Subcutaneous abdominal adipose tissue (tissue), 5 donors: ENCODE measurements around the gene KIF1B.

Experiments used
- H3K27ac ChIP-seq: one replicate; pipeline ENCODE4 v1.7.0; 2013; ENCODE audit warnings: low read depth, mild to moderate bottlenecking, inconsistent platforms, low read length, moderate library complexity
- H3K27me3 ChIP-seq, 5 donors: one replicate each; pipeline ENCODE4 v1.7.0; 2013; ENCODE audit warnings: low read length in 5 of 5, inconsistent platforms in 1 of 5; ENCODE audit not compliant: control insufficient read depth in 5 of 5, insufficient read depth in 4 of 5
- H3K36me3 ChIP-seq, 5 donors: one replicate each; pipeline ENCODE4 v1.7.0; 2013; ENCODE audit warnings: low read length in 5 of 5; ENCODE audit not compliant: control insufficient read depth in 5 of 5, insufficient read depth in 5 of 5
- H3K4me1 ChIP-seq, 5 donors: one replicate each; pipeline ENCODE4 v1.7.0; 2013; ENCODE audit warnings: low read length in 5 of 5, mild to moderate bottlenecking in 3 of 5, moderate library complexity in 1 of 5; ENCODE audit not compliant: control insufficient read depth in 5 of 5, insufficient read depth in 5 of 5
- H3K4me3 ChIP-seq, 5 donors: one replicate each; pipeline ENCODE4 v1.7.0; 2013; ENCODE audit warnings: low read length in 5 of 5, low read depth in 1 of 5
- H3K9ac ChIP-seq, 5 donors: one replicate each; pipeline ENCODE4 v1.7.0; 2013; ENCODE audit warnings: low read length in 5 of 5, mild to moderate bottlenecking in 4 of 5, moderate library complexity in 3 of 5
- H3K9me3 ChIP-seq, 5 donors: one replicate each; pipeline ENCODE4 v1.7.0; 2013; ENCODE audit warnings: low read length in 5 of 5; ENCODE audit not compliant: control insufficient read depth in 5 of 5
- donor health status: healthy.
- donor health status: healthy.
- donor health status: healthy.
- donor health status: healthy.
- donor health status: healthy.

The KIF1B gene

DNA sequence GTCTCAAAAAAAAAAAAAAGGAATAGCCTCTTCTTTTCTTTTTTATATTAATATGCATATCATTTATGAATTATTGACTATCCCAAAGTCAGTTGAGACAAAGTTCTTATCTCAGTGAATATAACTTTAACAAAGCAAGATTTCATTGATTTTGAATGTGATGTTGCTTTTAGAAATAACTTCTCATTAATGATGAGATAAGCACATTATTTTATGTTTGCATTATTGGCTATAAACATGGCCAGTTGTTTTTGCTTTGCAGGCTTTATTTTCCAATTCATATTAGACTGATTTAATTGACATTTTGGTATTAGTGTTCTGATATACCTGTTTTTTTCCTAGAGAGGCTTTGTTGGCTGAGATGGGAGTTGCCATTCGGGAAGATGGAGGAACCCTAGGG, 81.3 kb downstream of the KIF1B start:
- H3K27me3 ChIP-seq, result no peaks in the 10 kb centered on the region
- peaks cover 0 to 5% (median 2%) of the 10 kb centered on the region in 5 donors for H3K4me1 ChIP-seq
- peaks cover 41 to 83% (median 48%) of the 10 kb centered on the region in 5 donors for H3K36me3 ChIP-seq
- H3K27ac ChIP-seq, result peak overlapping the region; percentile 25
- H3K9ac ChIP-seq, result no peak overlapping the region
- no peak overlapping the region for H3K4me3 ChIP-seq
- H3K9me3 ChIP-seq, result no peaks in the 10 kb centered on the region

DNA sequence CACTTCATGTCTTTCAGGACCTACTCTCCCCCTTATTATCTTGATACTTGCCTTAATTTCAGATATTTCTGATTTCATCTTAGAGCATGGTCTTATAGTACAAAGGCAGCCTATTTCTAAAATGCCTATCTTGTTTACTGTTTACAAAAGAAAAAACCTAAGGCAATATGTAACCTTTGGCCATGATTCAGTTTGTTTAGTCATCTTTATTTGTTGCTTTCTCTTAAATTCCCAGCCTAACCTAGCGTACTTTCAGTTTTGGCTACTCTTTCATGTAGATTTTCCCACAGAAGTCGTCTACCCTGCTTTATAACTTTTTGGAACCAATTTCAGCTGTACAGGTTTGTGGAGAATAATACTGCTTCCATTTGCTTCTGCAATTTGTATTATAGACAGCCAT, 81.8 kb downstream of the KIF1B start:
- Histone ChIP-seq H3K9ac (no peak overlapping the region), H3K27me3 (no peaks in the 10 kb centered on the region), H3K9me3 (no peaks in the 10 kb centered on the region), H3K4me3 (no peak overlapping the region), H3K4me1 (peaks cover 0 to 5% (median 2%) of the 10 kb centered on the region in 5 donors), H3K27ac (peak overlapping the region; percentile 25), H3K36me3 (peaks cover 41 to 83% (median 52%) of the 10 kb centered on the region in 5 donors)

DNA sequence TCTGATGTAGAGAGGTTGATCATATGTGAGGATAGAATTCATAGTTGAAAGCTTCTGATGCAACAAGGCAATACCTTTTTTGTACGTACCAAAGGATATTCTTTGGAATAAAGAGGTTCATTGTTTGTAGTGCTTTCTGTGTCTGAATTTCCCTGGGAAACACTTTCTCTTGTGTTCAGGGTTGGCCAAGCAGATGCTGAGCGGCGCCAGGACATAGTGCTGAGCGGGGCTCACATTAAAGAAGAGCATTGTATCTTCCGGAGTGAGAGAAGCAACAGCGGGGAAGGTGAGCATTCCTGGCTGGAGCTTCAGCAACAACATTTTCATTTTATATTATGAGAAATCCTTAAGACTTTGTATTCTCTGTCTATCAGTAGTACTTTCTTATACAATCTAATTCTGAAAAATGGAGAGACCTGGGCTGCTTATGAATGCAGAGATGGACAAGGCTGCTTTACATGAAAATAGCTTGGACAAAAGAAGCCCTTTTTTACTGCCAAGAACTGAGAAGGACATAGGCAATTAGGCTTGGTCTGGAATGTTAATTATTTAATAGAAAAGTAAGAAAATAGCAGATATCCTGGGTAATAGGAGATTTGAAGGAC, 85.2 kb downstream of the KIF1B start:
- peaks cover 0 to 18% (median 12%) of the 10 kb centered on the region in 5 donors for H3K4me1 ChIP-seq
- no peaks in the 10 kb centered on the region for H3K27me3 ChIP-seq
- no peak overlapping the region for H3K27ac ChIP-seq
- peaks cover 41 to 71% (median 53%) of the 10 kb centered on the region in 5 donors for H3K36me3 ChIP-seq
- H3K9me3 ChIP-seq, result no peaks in the 10 kb centered on the region
- no peak overlapping the region for H3K9ac ChIP-seq
- H3K4me3 ChIP-seq, result no peak overlapping the region

DNA sequence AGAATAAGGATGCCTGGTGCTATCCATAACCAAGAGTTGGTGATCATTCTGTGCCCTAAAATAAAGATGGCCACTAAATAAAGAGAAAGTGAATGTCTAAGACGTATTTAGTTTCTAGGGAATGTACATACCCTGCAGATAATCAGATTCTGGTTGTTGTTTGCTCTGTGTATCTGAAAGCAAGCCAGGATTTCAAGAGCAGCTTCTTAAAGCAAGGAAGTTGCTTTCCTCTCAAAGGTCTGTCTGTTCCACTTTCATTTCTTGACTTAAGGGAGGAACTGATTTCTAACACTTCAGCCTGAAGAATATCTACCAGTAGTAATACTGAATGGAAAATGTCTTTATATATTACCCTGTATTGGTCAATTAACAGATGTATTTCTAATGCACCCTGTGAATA, 88.8 kb downstream of the KIF1B start:
- Histone ChIP-seq H3K9me3 (no peaks in the 10 kb centered on the region), H3K4me1 (peaks cover 0 to 18% (median 10%) of the 10 kb centered on the region in 5 donors), H3K27ac (no peak overlapping the region), H3K9ac (no peak overlapping the region), H3K27me3 (no peaks in the 10 kb centered on the region), H3K36me3 (peaks cover 40 to 59% (median 44%) of the 10 kb centered on the region in 5 donors), H3K4me3 (no peak overlapping the region)

DNA sequence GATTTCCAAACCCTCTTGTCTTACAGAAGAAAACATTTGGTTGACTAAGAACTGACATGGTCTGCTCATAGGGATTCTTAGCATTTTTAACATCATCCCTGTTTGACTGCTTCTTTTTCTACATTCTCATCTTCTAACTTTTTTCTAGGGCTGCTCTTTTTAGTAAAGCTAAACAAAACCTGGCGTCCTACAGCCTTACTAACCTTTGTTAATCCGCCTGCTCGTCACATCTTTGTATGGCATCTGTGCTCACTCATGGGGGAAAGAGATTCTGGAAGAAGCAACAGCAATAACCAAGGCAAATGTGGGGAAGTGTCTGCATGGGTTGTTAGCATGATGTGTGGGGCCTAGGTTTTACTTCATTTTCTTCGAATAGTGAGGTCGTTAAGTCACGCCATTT, 92.0 kb downstream of the KIF1B start:
- Histone ChIP-seq H3K9ac (no peak overlapping the region), H3K9me3 (no peaks in the 10 kb centered on the region), H3K27ac (no peak overlapping the region), H3K4me3 (no peak overlapping the region), H3K36me3 (peaks cover 28 to 43% (median 36%) of the 10 kb centered on the region in 5 donors), H3K27me3 (no peaks in the 10 kb centered on the region), H3K4me1 (peaks cover 0 to 17% (median 10%) of the 10 kb centered on the region in 5 donors)

DNA sequence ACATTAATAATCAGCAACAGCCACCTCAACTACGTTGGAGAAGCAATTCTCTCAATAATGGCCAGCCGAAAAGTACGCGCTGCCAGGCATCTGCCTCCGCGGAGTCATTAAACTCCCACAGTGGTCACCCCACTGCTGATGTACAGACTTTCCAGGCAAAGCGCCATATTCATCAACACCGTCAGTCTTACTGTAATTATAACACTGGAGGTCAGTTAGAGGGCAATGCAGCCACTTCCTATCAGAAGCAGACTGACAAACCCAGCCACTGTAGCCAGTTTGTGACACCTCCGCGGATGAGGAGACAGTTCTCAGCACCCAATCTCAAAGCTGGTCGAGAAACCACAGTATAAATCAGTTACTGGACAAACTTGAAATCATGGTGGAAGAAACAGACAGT, 93.9 kb downstream of the KIF1B start:
- H3K4me1 ChIP-seq, result peaks cover 0 to 21% (median 8%) of the 10 kb centered on the region in 5 donors
- H3K4me3 ChIP-seq, result no peak overlapping the region
- no peak overlapping the region for H3K9ac ChIP-seq
- no peaks in the 10 kb centered on the region for H3K27me3 ChIP-seq
- H3K36me3 ChIP-seq, result peaks cover 20 to 42% (median 28%) of the 10 kb centered on the region in 5 donors
- no peak overlapping the region for H3K27ac ChIP-seq
- no peaks in the 10 kb centered on the region for H3K9me3 ChIP-seq

DNA sequence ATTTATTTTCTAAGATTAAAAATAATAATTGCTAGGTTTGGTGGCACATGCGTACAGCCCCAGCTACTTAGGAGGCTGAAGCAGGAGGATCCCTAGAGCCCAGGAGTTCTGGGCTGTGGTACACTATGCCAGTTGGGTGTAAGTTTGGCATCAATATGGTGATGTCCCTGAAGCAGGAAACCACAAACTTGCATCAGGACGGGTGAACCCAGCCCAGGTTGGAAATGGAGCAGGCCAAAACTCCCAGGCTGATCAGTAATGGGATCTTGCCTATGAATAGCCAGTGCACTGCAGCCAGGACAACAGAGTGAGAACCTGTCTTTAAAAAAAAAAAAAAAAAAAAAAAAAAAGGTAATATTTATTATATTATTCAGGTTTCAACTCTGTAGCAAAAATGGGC, 96.1 kb downstream of the KIF1B start:
- no peak overlapping the region for H3K9ac ChIP-seq
- no peaks in the 10 kb centered on the region for H3K9me3 ChIP-seq
- H3K27ac ChIP-seq, result no peak overlapping the region
- no peak overlapping the region for H3K4me3 ChIP-seq
- H3K27me3 ChIP-seq, result no peaks in the 10 kb centered on the region
- H3K36me3 ChIP-seq, result peaks cover 28 to 50% (median 30%) of the 10 kb centered on the region in 5 donors
- H3K4me1 ChIP-seq, result peaks cover 0 to 24% (median 6%) of the 10 kb centered on the region in 5 donors

DNA sequence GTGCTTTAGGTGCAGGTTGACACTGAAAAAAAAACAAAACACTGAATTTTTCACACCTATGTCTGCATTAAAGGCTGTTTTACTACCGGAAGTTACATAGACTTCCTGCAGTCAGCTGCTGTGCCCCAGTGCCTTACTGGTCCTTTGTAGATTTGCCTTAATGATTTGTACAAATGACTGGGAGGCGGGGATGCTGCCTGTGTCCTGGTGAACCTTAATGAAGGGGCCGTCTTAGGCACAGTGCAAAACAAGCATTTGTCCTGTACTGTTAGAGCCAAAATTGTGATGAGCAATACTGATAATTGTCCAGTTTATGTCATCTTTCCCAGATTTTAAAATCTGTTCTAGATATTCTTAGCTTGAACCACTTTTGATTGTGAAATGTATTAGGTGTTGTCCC, 97.6 kb downstream of the KIF1B start:
- peak overlapping the region; percentile 63 for H3K27ac ChIP-seq
- H3K27me3 ChIP-seq, result no peaks in the 10 kb centered on the region
- peaks cover 32 to 53% (median 34%) of the 10 kb centered on the region in 5 donors for H3K36me3 ChIP-seq
- no peak overlapping the region for H3K4me3 ChIP-seq
- no peak overlapping the region for H3K9ac ChIP-seq
- H3K9me3 ChIP-seq, result no peaks in the 10 kb centered on the region
- peaks cover 0 to 24% (median 6%) of the 10 kb centered on the region in 5 donors for H3K4me1 ChIP-seq

DNA sequence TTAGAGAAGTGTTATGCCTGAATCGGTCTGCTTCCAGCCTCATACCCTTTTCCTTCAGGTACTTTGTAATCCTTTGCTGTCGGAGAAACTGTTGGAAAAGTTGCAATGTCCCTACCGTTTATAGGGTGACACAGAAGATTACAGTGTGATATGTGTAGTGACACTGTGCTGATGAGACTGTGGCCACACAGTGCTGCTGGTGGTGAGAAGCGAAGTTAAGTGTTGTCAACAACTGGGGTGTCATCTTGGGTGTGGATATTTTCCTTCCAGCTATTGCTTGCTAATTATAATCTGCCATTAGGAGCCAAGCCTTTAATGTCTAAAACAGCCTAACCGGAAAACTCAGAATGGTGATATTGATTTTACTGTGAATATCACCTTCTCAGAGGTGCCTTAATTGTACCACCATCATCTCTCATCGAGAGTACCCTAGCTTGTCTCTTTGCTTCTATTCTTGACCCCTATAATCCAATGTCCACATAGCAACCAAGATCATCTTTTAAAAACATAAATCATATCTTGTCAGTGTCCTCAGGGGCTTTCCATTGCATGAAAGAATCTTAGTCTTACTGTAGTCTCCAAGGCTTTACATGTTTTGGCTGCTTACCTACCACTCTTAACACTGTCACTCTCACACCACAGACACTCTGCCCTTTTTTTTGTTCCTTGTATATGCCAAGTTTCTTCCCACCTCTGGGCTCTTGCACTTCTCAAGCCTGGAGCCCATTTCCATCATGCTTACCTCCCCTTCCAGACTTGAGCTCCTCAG, 99.1 kb downstream of the KIF1B start:
- H3K9ac ChIP-seq, result peak overlapping the region in 1 of 5 donors; percentile 48
- H3K27ac ChIP-seq, result peak overlapping the region; percentile 63
- peaks cover 0 to 24% (median 6%) of the 10 kb centered on the region in 5 donors for H3K4me1 ChIP-seq
- H3K27me3 ChIP-seq, result no peaks in the 10 kb centered on the region
- H3K4me3 ChIP-seq, result no peak overlapping the region
- no peaks in the 10 kb centered on the region for H3K9me3 ChIP-seq
- H3K36me3 ChIP-seq, result peaks cover 18 to 39% (median 23%) of the 10 kb centered on the region in 5 donors

DNA sequence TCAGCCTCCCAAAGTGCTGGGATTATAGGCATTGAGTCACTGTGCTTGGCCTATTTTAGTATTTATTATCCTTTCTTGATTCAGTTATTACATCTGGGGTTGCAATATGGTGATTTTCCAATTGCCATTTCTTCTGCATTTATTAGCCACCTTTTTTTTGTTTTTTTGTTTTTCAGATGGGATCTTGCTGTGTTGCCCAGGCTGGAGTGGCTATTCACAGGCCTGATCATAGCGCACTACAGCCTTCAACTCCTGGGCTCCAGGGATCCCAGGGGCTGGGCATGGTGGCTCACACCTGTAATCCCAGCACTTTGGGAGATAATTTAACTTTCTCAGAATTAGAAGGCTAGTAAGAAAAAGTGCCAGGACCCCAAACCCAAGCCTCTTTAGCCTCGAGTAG, 106.4 kb downstream of the KIF1B start:
- Histone ChIP-seq H3K27me3 (no peaks in the 10 kb centered on the region), H3K9me3 (no peaks in the 10 kb centered on the region), H3K9ac (no peak overlapping the region), H3K4me1 (no peaks in the 10 kb centered on the region), H3K27ac (no peak overlapping the region), H3K36me3 (peaks cover 6 to 17% (median 11%) of the 10 kb centered on the region in 5 donors), H3K4me3 (no peak overlapping the region)
